GM11168 (cell line): ENCODE measurements around the gene ROBO3.

Experiments used
- in situ Hi-C: fragments of 300-500 bp; cut with MboI; formaldehyde crosslinking; loops from one replicate; pipeline ENCODE4 v1.12.0; 2022; ENCODE audit warnings: low sequenced_read_pairs; ENCODE audit not compliant: unreplicated experiment

Gene ROBO3, protein sequence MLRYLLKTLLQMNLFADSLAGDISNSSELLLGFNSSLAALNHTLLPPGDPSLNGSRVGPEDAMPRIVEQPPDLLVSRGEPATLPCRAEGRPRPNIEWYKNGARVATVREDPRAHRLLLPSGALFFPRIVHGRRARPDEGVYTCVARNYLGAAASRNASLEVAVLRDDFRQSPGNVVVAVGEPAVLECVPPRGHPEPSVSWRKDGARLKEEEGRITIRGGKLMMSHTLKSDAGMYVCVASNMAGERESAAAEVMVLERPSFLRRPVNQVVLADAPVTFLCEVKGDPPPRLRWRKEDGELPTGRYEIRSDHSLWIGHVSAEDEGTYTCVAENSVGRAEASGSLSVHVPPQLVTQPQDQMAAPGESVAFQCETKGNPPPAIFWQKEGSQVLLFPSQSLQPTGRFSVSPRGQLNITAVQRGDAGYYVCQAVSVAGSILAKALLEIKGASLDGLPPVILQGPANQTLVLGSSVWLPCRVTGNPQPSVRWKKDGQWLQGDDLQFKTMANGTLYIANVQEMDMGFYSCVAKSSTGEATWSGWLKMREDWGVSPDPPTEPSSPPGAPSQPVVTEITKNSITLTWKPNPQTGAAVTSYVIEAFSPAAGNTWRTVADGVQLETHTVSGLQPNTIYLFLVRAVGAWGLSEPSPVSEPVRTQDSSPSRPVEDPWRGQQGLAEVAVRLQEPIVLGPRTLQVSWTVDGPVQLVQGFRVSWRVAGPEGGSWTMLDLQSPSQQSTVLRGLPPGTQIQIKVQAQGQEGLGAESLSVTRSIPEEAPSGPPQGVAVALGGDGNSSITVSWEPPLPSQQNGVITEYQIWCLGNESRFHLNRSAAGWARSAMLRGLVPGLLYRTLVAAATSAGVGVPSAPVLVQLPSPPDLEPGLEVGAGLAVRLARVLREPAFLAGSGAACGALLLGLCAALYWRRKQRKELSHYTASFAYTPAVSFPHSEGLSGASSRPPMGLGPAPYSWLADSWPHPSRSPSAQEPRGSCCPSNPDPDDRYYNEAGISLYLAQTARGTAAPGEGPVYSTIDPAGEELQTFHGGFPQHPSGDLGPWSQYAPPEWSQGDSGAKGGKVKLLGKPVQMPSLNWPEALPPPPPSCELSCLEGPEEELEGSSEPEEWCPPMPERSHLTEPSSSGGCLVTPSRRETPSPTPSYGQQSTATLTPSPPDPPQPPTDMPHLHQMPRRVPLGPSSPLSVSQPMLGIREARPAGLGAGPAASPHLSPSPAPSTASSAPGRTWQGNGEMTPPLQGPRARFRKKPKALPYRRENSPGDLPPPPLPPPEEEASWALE (N-terminal part only)

DNA sequence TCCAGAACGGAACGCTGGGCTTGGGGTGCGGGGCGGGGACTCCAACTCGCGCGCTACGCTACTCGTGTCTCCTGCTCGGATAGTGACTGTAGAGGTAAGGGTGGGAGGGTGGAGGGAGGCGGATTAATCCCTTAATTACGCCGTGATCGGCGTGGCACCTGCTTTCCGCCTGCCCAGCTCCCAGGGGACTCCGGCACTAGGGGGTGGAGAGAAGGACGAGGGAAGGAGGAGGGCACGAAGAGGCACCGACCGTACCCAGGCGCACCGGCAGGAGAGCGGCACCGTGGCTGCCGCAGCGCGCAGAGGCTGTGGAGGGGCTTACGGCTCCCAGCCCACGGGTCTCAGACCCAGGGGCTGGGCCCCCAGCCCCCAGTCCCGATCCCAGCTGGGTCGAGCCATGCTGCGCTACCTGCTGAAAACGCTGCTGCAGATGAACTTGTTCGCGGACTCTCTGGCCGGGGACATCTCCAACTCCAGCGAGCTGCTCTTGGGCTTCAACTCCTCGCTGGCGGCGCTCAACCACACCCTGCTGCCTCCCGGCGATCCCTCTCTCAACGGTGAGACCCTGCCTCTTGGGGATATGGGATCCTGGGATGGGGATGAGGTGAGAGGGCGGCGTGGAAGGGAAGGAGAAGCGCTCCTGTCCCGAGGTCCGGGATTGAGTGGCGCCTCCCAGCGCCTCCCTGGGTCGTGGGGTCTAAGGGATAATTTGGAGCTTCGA, at the start of gene ROBO3:
TSS of gene ROBO3 (plus strand) at position 252 of the 721 bp plus-strand sequence. CDS start at position 398, 146 bp downstream.
- in situ Hi-C loops = no loop called here

DNA sequence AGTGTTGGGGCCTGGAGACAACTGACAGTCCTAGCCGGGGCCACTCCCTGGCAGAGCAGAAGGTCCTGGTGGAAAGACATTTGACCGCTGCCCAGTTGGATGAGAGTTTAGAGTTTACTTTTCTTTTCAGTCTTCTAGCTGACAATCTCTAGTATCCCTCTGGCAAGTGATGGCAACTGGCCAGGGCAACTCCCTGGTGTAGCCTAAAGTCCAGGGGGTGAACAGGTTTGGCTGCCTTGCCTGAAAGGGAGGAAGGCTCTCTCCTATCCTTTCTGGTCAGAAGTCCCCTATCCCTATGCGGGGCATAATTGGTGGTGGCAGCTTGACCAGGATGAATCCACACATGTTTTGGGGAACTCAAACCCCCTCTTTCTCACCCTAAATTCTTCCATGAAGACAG, 48.2 kb upstream of the ROBO3 start:
- in situ Hi-C loops = no loop called here

DNA sequence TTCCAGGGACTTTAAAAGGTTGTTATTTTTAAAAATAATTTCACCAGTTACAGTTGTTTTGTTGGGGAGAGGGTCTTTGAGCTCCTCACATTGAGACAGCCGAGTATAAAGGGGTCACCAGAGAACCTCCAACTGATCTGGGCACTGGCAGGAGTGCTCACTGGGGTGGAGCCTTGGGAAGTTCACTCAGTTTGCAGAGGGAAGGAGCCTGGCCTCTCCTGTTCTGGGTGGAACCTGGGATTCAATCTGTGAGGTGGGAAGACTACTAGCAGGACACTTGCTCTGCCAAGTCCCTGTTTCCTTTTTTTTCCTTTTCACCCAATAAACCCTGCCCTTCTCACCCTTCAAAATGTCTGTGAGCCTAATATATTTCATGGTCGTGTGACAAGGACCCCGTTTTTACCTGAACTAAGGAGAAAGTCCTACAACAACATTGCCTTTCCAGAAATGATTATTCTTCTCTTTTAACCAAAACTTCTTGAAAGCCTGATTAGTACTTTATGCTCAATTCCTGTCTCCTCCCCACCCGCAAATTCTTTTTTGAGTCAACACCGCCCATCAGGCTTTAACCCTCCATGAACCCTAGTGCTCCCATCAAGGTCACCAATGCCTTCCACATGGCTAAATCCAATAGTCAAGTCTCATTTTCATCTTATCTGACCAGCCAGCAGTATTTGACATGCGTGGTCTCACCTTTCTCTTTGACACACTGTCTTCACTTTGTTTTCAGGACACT, 43.1 kb upstream of the ROBO3 start:
- in situ Hi-C loops = no loop called here

DNA sequence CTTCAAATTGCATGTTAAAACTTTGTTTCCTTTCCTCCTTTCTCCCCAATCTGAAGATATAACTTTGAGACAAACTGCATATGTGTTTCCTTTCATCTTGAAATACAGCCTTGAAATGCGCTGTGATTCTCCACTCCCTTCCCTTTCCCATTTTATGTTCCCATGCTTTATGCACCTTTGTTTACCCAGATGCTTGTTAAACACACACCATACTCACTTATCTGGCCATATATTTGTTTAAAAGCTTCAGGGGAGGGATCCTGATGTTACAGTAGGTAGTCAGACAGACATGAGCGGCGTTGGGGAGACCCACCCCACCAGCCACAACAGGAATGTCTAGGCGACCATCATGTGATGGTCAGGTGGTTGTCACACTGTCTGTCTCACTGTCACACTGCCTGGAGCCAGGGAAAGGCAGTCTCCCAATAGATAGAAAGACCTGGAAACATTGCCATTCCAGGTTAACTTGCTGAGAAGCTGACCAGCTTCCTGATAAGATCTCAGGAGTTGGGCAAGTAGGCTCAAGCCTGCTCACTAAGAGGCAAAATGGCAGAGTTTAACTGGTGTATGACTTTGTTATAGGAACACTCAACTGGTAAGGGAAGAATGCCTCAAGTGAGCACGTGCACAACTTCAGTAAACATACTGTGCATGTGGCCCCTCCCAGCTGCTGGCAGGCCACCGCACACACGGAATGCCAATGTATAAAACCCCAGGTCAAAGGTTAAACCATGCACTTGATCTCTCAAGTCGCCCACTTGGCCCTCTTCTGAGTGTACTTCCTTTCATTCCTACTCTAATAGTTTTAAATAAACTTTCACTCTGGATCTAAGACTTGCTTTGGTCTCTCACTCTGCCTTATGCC, 41.5 kb upstream of the ROBO3 start:
- in situ Hi-C loops = no loop called here

DNA sequence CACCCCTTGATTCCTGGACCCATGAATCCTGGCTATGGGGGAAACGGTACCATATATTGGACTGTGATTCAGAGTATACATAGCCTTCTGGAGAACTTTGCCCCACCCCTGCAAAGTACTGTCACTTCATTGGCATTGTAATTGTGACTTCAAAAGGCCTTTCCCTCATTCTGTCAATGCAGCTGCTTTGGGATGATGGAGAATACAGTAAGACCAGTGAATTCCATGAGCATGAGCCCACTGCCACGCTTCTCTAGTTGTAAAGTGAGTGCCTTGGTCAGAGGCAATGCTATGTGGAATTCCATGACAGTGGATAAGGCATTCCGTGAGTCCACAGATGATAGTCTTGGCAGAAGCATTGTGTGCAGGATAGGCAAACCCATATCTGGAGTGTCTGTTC, 39.4 kb upstream of the ROBO3 start:
- in situ Hi-C loops = no loop called here

DNA sequence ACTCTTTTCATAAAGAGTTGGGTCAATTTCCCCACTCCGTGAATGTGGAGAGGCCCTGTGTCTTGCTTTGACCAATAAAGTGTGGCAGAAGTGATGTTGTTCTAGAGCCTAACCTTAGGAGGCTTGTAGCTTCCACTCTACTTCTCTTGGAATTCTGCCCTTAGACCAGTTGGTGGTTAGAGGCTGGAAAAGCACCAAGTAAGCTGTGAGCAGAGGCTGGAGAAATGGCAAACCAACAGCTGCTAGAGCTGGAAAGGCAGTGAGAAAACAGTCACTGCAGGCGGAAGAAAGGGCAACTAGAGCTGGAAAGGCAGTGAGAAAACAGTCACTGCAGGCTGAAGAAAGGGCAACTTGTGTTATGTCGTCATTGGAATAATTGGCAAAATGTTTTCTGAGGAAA, 35.2 kb upstream of the ROBO3 start:
- in situ Hi-C loops = loop anchor here (10.0 kb wide), 1 partner anchor 65 kb away; the partner anchor contains the start of gene ESAM

DNA sequence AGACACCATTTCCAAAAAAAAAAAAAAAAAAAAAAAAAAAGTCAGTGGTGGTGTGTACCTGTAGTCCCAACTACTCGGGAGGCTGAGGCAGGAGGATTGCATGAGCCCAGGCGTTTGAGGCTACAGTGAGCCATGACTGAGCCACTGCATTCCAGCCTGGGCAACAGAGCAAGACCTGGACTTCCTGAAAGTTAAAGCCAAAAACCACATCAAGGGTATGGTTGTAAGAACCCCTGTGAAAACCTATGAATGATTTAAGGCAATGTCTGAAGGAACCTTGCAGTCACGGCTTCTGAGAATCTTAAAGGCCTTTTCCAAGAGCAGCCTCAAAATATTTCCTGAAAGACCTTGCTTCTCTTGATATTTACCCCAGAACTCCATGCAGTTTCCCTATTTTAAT, 34.5 kb upstream of the ROBO3 start:
- in situ Hi-C loops = loop anchor here (10.0 kb wide), 1 partner anchor 66 kb away; the partner anchor contains the start of gene ESAM

DNA sequence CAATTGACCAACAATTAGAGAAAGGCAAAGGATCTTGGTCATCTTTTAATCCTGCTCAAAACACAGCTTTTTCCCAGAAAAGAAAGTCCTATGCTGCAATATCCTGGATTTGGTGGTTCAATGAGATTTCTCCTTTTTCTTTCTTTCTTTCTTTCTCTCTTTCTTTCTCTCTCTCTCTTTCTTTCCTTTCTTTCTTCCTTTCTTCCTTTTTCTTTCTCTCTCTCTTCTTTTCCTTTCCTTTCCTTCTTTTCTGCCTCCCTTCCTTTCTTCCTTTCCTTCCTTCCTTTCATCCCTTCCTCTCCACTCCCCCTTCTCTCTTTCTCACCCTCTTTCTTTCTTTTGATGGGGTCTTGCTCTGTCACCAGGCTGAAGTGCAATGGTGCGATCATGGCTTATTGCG, 33.3 kb upstream of the ROBO3 start:
- in situ Hi-C loops = loop anchor here (10.0 kb wide), 1 partner anchor 67 kb away; the partner anchor contains the start of gene ESAM

DNA sequence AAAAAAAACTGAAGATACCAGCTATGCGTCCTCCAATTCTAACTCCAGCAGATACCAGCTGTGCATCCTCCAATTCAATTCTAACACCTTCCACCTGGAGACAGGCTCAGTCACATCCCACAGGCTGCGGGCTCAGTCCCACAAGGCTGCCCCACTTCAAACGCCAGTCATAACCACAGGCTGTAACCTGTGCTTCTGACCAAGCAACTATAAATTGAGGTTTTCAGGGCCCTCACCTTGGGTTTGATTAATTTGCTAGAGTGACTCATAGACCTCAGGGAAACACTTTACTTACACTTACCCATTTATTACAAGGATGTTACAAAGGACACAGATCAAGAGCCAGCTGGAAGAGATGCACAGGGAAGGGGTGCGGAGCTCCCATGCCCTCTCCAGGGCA, 32.7 kb upstream of the ROBO3 start:
- in situ Hi-C loops = loop anchor here (10.0 kb wide), 1 partner anchor 68 kb away; the partner anchor contains the start of gene ESAM

DNA sequence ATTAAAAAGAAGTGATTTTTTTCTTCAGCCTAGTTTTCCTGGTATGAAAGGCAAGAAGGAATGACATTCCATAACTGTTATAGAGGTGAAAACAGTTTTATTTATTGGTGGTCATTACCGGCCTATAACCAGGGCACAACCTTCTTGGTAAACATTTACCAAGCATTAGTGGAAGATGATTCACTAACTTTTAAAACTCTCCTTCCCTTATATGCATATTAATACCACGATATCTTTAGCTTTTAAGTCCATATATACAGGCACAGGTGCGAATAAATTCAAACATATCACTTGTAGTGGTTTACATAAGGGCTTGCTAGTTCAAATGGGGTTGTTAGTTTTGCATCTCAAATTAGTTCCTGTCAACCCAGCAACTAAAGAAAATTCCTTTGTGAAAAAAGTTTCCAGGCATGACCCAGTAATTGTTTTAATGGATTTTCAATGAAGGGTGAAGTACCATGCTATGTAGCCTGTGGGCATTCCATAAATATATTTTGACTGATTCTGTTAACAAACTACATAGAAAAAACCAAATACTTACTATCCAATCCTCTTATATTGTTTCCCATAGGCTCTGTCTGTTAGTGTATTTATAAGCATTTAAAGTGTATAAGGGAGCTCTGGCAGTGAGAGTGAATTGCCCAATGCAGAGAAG, 30.6 kb upstream of the ROBO3 start:
- in situ Hi-C loops = loop anchor here (5.0 to 10.0 kb wide), 2 partner anchors 70 to 167 kb away; partner anchors contain the start of gene ESAM

DNA sequence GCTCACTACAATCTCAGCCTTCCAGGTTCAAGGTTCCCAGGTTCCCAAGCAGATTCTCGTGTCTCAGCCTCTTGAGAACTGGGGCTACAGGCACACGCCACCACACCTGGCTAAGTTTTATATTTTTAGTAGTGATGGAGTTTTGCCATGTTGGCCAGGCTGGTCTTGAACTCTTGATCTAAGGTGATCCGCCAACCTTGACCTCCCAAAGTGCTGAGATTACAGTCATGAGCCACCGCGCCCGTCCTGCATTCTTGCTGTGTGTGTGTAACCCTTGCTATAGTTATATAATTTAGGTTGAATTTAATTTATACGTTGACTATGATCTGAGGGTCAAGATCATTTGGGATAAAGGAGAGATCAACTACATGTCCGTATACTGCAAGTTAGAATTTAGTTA, 29.3 kb upstream of the ROBO3 start:
- in situ Hi-C loops = loop anchor here (5.0 to 10.0 kb wide), 2 partner anchors 71 to 169 kb away; partner anchors contain the start of gene ESAM

DNA sequence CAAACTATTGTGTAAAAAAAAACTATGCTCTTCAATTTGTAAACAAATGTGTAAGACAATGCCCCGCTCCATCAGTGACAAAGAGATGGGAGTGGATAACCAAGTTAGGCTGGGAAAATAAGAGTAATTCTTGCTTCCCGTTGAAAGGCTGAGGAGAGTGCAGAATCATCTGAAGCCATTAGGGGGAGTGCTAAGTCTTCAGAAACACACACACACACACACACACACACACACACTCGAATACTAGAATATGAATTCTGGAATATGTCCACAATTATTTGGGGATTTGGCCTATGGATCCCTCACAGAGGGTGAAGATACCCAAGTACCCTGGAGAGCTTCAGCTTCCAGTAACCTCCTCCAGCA, 27.8 kb upstream of the ROBO3 start:
- in situ Hi-C loops = loop anchor here (5.0 to 10.0 kb wide), 2 partner anchors 73 to 170 kb away; partner anchors contain the start of gene ESAM

DNA sequence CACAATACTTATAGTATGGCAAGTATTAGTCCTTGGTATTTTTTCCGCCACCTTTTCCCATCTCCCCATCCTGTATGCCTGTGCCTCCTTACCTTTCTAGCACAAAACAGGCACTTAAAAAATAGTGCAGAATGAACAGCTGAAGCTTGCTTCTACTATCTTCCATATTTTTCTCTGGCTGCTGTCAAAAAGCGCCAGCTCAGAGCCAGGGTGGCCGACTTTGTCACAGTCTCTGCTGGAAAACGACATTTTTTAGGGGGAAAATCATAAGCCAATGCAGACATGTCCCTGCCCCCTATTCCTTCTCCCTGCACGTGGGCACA, 26.5 kb upstream of the ROBO3 start:
- in situ Hi-C loops = loop anchor here (5.0 to 10.0 kb wide), 2 partner anchors 74 to 171 kb away; partner anchors contain the start of gene ESAM

DNA sequence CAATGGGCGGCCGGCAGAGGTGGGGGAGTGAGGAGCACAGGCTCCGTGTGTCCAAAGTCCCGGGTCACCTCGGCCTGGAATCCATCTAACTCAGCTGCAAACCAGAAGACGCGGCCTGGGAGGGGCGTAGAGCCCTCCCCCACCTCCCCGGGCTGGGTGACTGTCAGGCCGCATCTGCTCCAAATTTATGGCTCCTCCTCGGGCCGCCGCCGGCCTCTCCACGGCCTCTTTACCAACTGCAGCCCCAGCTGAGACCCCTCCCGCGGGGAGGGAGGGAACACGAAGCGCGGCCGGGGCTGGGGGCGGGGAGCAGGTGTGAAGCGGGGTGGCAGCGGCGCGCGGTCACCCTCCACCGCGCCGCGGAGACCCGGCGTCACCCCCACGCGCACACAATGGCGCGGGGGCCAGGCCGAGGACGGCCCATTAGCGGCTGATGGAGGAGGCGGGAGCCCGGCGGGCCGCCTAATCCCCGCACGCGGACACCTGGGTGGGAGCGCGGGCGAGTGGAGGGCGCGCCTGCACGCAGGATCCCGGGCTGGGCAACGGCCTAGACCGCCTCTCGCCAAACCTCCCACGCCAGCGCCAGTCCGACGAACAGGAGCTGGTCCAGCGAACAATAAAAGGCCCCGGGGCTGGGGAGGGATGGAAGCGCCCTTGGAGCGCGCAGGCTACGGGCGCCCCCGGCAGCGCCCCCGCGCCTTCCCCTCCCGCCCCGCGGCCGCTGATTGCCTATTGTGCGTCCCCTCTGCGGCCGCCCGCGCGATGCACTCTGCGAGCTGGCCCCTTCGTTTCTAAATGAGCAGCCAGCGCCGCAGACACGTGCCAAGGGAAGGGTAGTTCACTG, 25.9 kb upstream of the ROBO3 start:
- in situ Hi-C loops = loop anchor here (5.0 to 10.0 kb wide), 2 partner anchors 75 to 172 kb away; partner anchors contain the start of gene ESAM

DNA sequence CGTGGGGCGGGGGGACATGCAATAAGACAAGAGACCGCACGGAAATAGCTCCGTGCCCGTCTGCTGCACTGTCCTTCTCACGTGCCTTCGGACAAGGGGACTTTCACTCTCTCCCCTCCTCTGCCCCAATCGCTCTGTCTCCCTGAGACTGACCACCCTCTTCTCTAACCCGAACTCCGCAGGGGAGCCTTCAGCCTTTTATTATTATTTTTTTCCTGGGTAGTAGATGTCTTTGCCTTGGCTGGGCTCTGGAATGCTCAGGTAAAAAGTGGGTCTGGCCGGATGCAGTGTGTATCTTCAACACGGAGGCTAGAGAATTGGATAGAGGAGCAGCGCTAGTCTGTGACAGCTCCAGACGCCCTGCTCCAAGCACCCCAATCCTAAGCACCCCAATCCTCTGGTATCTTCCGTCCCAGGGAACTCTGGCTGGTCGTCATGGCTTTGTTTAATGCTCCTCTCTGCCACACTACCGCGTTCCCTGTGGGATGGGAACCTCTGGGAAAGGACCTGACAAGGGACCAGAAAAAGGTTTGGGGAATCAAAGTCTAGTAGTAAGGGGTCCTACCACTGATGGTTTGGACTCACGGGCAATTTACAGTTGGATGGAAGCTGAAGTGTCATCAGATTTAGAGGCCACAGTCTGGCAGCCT, 25.1 kb upstream of the ROBO3 start:
- in situ Hi-C loops = loop anchor here (5.0 to 10.0 kb wide), 2 partner anchors 75 to 173 kb away; partner anchors contain the start of gene ESAM

DNA sequence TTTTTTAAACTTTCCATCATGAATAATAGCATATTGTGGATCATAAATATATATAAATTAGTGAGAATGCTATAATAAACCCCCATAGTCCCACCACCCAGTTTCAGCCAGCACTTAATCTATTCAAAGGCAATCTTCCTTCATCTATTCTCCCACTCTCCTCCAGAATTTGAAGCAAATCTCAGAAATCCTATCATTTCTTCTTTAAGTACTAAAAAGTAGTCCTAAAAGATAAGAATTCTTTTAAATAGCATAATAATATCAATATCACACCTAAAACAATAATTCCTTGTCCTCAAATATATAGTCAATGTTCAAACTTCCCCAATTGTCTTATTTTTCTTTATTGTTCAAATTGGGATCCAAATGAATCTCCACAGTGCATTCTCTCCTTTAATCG, 24.6 kb upstream of the ROBO3 start:
- in situ Hi-C loops = no loop called here
